ENCODE results near the gene PFN3. TPM values are rescaled to one million over a fixed set of nuclear protein-coding genes. Genes with fewer than 3 reads are reported as not detected.
"Not testable (repeated sequence)": the region's sequence is repeated elsewhere in the genome, so short reads cannot be mapped to it uniquely, and the experiment has no call there.

Gene PFN3
- total and polyA plus RNA-seq, 10 donors, result not detected

GRCh38 chr5:177377851-177378776, 22.3 kb downstream of the PFN3 start:
- Histone ChIP-seq H3K27ac (no peak overlapping the region), H3K36me3 (peaks cover 0 to 18% (median 3%) of the 10 kb centered on the region in 6 donors), H3K27me3 (replicated peaks in 1 of 7) (peaks cover 0 to 8% (median 0%) of the 10 kb centered on the region in 7 donors), H3K9me3 (no peaks in the 10 kb centered on the region), H3K4me3 (no peak overlapping the region), H3K4me1 (peaks cover 5 to 42% (median 14%) of the 10 kb centered on the region in 6 donors)
- TF ChIP-seq POLR2A (IDR thresholded peaks at IDR 0.05) (no peak), CTCF (IDR thresholded peaks at IDR 0.05 in 8 of 11, conservative IDR thresholded peaks at IDR 0.05 in 3 of 11) (no peak), POLR2AphosphoS5 (IDR thresholded peaks at IDR 0.05) (no peak)
- DNase-seq, result no peak
- intact Hi-C loops (cut with DNase I; ENCODE audit: low total_unique reads), result no loop called here
- WGBS, 5 donors, result 83 to 93% (median 89%) methylated on average over 5 to 8 of the region's 8 CpGs

- DNase-seq, result no peak
- intact Hi-C loops (cut with DNase I; ENCODE audit: low total_unique reads), result no loop called here
- H3K27me3 ChIP-seq (replicated peaks in 1 of 7), result peaks cover 0 to 1% (median 0%) of the 10 kb centered on the region in 7 donors
- WGBS, 5 donors, result 83 to 94% (median 93%) methylated on average over 11 of the region's 11 CpGs
- TF ChIP-seq POLR2AphosphoS5 (IDR thresholded peaks at IDR 0.05), result no peak
- no peak for TF ChIP-seq POLR2A (IDR thresholded peaks at IDR 0.05)
- TF ChIP-seq CTCF (IDR thresholded peaks at IDR 0.05 in 8 of 11, conservative IDR thresholded peaks at IDR 0.05 in 3 of 11), result no peak
- H3K36me3 ChIP-seq, result peaks cover 0 to 36% (median 8%) of the 10 kb centered on the region in 6 donors
- peak overlapping the region in 1 of 8 donors; percentile 45 for H3K27ac ChIP-seq
- peaks cover 13 to 52% (median 34%) of the 10 kb centered on the region in 6 donors for H3K4me1 ChIP-seq
- H3K9me3 ChIP-seq, result no peaks in the 10 kb centered on the region
- H3K4me3 ChIP-seq, result no peak overlapping the region
Measured at GRCh38 chr5:177376107-177376506, 24.4 kb downstream of the PFN3 start.

- H3K4me3 ChIP-seq; H3K9me3 ChIP-seq; H3K27me3 ChIP-seq (replicated peaks in 1 of 7); DNase-seq; intact Hi-C loops (cut with DNase I; ENCODE audit: low total_unique reads): not testable (repeated sequence)
- H3K36me3 ChIP-seq, result peaks cover 0 to 38% (median 8%) of the 10 kb centered on the region in 6 donors
- 79 to 93% (median 83%) methylated on average over 5 of the region's 5 CpGs for WGBS, 5 donors
- H3K27ac ChIP-seq, result peak overlapping the region in 6 of 8 donors; percentile 1 to 90 (median 22)
- peaks cover 13 to 56% (median 37%) of the 10 kb centered on the region in 6 donors for H3K4me1 ChIP-seq
Measured at GRCh38 chr5:177375516-177375915, 24.9 kb downstream of the PFN3 start.

- DNase-seq, result no peak
- Histone ChIP-seq H3K36me3 (peaks cover 0 to 51% (median 8%) of the 10 kb centered on the region in 6 donors), H3K27me3 (replicated peaks in 1 of 7) (no peaks in the 10 kb centered on the region), H3K4me1 (peaks cover 13 to 65% (median 50%) of the 10 kb centered on the region in 6 donors), H3K9me3 (no peaks in the 10 kb centered on the region), H3K27ac (peak overlapping the region in 5 of 8 donors; percentile 60 to 90 (median 85)), H3K4me3 (no peak overlapping the region)
- intact Hi-C loops (cut with DNase I; ENCODE audit: low total_unique reads), result no loop called here
- 77 to 94% (median 92%) methylated on average over 5 of the region's 5 CpGs for WGBS, 5 donors
- TF ChIP-seq CTCF (IDR thresholded peaks at IDR 0.05 in 8 of 11, conservative IDR thresholded peaks at IDR 0.05 in 3 of 11) (no peak), POLR2A (IDR thresholded peaks at IDR 0.05) (no peak), POLR2AphosphoS5 (IDR thresholded peaks at IDR 0.05) (no peak)
Measured at GRCh38 chr5:177374211-177374610, 26.2 kb downstream of the PFN3 start.

All from spleen (tissue), 11 donors.